Measurements from ENCODE around the gene UPF1.

GRCh38 chr19:18804139-18804601, 27.6 kb upstream of the UPF1 start:
- no peak for TF ChIP-seq PATZ1 (CRISPR knock-in tag; IDR thresholded peaks at IDR 0.05; ENCODE audit: borderline replicate concordance)
- no peak for TF ChIP-seq ZFP3 (CRISPR knock-in tag; IDR thresholded peaks at IDR 0.05)
- no peak for TF ChIP-seq BACH2 (CRISPR knock-in tag; IDR thresholded peaks at IDR 0.05; ENCODE audit: borderline replicate concordance)
- no peak for TF ChIP-seq GLIS3 (CRISPR knock-in tag; IDR thresholded peaks at IDR 0.05)
- no peak for TF ChIP-seq TCF4 (CRISPR knock-in tag; IDR thresholded peaks at IDR 0.05; ENCODE audit: borderline replicate concordance)
- TF ChIP-seq SNAI2 (CRISPR knock-in tag; IDR thresholded peaks at IDR 0.05), result no peak

All from SK-N-SH treated with all-trans-retinoic acid at 6 μM for 48 hours (cell line).